IgD-negative memory B cell (primary cell): ENCODE data around the gene MTMR1. TPM values are rescaled to one million over a fixed set of nuclear protein-coding genes. Genes with fewer than 3 reads are reported as not detected.

Experiments used
- H3K27ac Mint-ChIP-seq, 3 donors: one replicate each; pipeline ENCODE4 v1.8.0; 2020 to 2022; ENCODE audit warnings: mild to moderate bottlenecking in 3 of 3, mixed read lengths in 3 of 3, moderate library complexity in 1 of 3
- H3K27me3 Mint-ChIP-seq: one replicate; pipeline ENCODE4 v1.8.0; 2021; ENCODE audit warnings: mixed read lengths
- H3K36me3 Mint-ChIP-seq: one replicate; pipeline ENCODE4 v1.8.0; 2020; ENCODE audit warnings: mild to moderate bottlenecking, mixed read lengths
- H3K4me1 Mint-ChIP-seq, 3 donors: one replicate each; pipeline ENCODE4 v1.8.0; 2020 to 2022; ENCODE audit warnings: mixed read lengths in 3 of 3, mild to moderate bottlenecking in 1 of 3
- H3K4me3 Mint-ChIP-seq, 4 donors: one replicate each; pipeline ENCODE4 v1.8.0; 2020 to 2022; ENCODE audit warnings: mild to moderate bottlenecking in 4 of 4, mixed read lengths in 4 of 4, moderate library complexity in 3 of 4
- H3K9me3 Mint-ChIP-seq, 3 donors: one replicate each; pipeline ENCODE4 v1.8.0; 2020 to 2021; ENCODE audit warnings: mixed read lengths in 3 of 3, mild to moderate bottlenecking in 1 of 3
- polyA plus RNA-seq: library from polyadenylated mRNA; unstranded; fragments of 300-500 nt; fragmentation: Illumina TruSeq; gene quantifications from one replicate; pipeline ENCODE4 v1.2.3, GENCODE V29; 2021

The MTMR1 gene
- polyA plus RNA-seq, 1 donor from 2014 or later, result 19.0 TPM

DNA sequence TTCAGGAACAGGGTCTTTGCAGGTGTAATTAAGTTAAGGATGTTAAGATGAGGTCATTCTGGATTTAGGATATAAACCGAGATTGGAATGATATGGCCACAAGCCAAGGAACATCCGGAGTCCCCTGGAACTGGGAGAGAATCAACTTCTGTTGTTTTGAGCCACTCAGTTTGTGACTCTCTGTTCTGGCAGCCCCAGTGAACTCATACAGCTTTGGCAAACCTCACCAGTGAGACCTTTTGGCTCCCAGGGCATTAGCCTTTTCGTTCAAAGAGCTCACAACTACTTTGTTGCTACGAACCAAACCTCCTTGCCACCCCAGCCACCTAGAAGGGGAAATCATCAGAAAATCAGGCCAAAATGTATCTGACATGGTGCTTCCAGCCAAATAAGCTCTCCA, 80.4 kb downstream of the MTMR1 start:
- no peak overlapping the region for H3K27ac Mint-ChIP-seq
- no peak overlapping the region for H3K4me3 Mint-ChIP-seq
- H3K27me3 Mint-ChIP-seq, result no peaks in the 10 kb centered on the region
- no peaks in the 10 kb centered on the region for H3K9me3 Mint-ChIP-seq
- H3K4me1 Mint-ChIP-seq, result peaks cover 0 to 2% (median 0%) of the 10 kb centered on the region in 3 donors
- no peaks in the 10 kb centered on the region for H3K36me3 Mint-ChIP-seq

DNA sequence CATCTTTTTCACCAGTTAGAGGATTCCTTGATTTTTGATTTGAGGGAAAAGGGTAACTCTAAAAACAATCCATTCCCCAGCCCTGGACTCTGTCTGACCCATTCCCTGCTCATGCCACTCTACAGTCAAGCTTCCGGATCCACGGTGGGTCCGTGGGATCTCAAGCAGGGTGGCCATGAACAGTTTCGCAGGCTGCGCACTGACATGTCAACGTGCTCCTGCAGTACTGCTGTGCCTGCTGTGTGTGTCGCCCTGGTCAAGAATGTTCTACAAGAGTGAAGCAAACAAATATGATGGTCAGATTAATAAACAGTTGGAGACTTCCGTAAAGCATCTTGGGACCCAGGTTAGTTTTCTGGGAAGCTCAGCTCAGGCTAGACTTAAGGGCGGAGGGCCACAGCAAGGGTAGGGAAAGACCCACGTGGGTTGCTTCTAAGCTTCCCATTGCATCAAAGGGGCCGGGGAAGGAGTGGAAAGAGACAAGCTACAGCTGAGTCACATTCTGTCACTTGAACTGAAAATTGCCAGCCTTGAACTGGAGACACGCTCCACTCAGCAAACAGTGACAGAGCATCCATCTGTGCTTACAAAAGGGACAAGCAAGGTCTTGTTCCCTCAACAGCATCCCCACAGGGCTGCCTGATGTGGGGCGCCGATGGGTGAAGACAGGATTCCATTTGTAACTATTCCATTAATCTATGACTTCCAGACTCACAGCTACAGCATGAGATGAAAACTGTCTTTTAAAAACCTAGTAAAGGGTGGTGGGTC, 81.8 kb downstream of the MTMR1 start:
- Mint-ChIP-seq H3K4me1 (peaks cover 0 to 2% (median 0%) of the 10 kb centered on the region in 3 donors), H3K27ac (no peak overlapping the region), H3K9me3 (no peaks in the 10 kb centered on the region), H3K4me3 (no peak overlapping the region), H3K36me3 (no peaks in the 10 kb centered on the region), H3K27me3 (no peaks in the 10 kb centered on the region)

DNA sequence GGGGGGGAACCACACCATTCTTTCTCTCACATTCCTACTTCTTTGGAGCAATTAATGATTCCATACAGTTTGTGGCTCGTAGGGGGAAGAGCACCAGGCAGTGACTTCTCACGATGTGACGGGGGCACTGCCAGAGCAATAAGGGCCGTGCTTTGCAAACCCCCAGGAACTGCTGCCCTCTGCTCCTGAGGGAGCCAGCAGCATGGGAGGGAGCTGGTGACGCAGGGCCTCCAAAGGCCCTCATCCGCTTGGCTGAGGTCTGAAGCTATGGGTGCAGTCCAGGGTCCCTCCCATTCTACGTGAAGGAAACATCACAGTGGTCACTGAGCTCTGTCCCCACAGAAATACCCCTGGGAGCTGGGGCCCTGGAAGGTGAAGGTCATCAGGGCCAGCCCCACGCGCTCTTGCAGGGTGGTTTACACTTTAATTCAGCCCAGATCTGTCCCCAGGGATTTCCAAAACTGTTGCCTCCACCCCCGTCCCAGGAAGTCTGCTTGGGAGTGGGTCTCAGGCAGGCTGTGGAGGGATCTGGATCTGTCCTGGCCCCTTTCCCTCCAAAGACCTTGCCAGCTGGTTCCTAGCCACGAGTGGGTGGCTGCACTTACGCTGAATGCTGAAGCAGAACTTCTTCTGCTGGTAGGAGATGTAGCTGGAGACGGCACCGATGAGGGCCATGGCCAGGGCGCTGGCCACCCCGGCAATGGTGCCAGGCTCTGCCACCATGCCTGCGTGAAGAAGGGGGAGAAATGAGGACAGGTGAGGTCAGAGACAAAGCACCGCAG, 82.6 kb downstream of the MTMR1 start:
- H3K4me1 Mint-ChIP-seq, result peaks cover 0 to 2% (median 0%) of the 10 kb centered on the region in 3 donors
- no peak overlapping the region for H3K27ac Mint-ChIP-seq
- H3K27me3 Mint-ChIP-seq, result no peaks in the 10 kb centered on the region
- H3K9me3 Mint-ChIP-seq, result no peaks in the 10 kb centered on the region
- no peaks in the 10 kb centered on the region for H3K36me3 Mint-ChIP-seq
- no peak overlapping the region for H3K4me3 Mint-ChIP-seq

DNA sequence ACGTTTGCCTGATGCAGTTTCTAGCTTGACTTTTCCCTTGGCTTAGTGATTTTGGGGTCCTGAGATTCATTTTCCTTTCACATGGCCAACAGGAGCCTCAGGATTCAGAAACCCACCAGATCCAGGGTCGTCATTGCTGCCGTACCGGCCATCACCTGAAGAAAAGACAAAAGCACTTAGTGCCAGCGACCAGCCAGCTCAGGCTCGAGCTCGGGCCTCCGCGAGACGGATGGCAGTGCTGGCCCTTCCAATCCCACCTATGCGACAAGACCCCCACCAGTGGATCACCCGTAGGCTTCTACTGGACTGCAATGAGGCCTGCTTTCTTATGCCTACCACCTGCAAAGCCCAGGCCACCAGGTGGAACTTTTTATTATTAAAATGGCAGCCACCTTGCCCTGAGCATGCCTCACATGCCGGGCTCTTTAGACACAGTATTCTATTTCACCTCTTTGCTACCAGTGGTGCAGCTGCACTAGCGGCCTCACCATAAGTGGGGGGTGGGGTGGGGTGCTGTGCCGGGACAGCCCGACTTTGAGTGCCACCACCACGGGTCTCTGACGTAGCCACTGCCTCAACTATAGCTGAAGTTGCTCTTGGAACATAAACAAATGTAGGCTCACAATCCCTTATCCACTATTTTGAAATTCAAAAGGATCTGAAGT, 84.3 kb downstream of the MTMR1 start:
- H3K9me3 Mint-ChIP-seq, result no peaks in the 10 kb centered on the region
- H3K27me3 Mint-ChIP-seq, result no peaks in the 10 kb centered on the region
- H3K36me3 Mint-ChIP-seq, result no peaks in the 10 kb centered on the region
- H3K27ac Mint-ChIP-seq, result no peak overlapping the region
- H3K4me1 Mint-ChIP-seq, result peaks cover 0 to 3% (median 0%) of the 10 kb centered on the region in 3 donors
- no peak overlapping the region for H3K4me3 Mint-ChIP-seq

DNA sequence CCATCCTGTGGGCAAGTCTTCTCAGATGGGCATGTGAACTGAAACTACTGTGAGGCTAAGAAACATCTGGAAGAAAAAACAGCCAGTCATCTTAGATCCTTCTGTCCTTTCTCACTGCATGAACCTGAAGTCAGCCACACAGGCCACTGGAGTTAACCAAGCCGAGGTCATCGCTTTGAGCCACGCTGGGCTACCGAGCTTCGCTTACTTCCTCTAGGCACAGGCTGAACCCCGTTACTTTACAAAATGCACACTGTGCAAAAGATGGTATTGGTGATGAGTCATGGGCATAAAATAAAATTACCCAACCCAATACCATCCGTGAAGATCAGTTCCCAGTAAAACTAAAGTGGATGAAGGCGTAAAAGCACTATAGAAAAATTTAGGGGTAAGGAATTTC, 86.2 kb downstream of the MTMR1 start:
- H3K27me3 Mint-ChIP-seq, result no peaks in the 10 kb centered on the region
- no peak overlapping the region for H3K27ac Mint-ChIP-seq
- H3K9me3 Mint-ChIP-seq, result no peaks in the 10 kb centered on the region
- peaks cover 0 to 3% (median 0%) of the 10 kb centered on the region in 3 donors for H3K4me1 Mint-ChIP-seq
- H3K4me3 Mint-ChIP-seq, result no peak overlapping the region
- H3K36me3 Mint-ChIP-seq, result no peaks in the 10 kb centered on the region

DNA sequence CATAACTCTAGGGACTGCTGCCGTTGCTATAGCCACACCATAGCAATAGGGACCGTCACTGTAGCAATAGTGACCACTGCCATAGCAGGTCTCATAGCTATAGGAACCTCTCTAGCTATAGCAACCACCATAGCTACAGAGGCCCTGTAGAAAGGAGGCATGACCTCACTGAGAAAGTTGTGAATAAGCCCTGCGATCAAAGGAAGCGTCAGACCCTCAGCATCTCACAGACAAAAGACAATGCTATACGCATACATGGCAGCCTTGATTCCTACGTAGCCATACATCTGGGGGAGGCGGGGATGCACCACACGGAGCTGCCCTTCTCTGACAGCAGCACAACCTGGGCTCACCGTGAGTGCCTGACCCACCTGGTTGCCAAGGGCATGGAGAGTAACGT, 88.5 kb downstream of the MTMR1 start:
- Mint-ChIP-seq H3K27me3 (no peaks in the 10 kb centered on the region), H3K9me3 (no peaks in the 10 kb centered on the region), H3K27ac (no peak overlapping the region), H3K4me1 (peaks cover 0 to 3% (median 0%) of the 10 kb centered on the region in 3 donors), H3K36me3 (no peaks in the 10 kb centered on the region), H3K4me3 (no peak overlapping the region)

DNA sequence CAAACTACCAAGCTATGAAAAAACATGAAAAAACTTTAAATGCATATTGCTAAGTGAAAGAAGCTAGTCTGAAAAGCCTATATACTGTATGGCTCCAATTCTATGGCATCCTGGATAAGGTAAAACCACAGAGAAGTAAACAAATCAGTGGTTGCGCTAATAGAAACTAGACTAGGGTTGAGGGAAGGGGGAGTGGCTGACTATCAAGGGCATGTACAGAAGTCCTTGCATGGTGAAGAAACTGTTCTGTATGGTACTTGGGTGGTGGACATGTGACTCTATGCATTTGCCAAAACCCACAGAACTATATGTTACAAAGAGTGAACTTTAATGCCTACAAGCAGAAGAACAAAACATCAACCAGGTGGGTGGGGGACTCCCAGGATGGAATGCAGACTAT, 96.8 kb downstream of the MTMR1 start:
- peaks cover 0 to 3% (median 0%) of the 10 kb centered on the region in 3 donors for H3K4me1 Mint-ChIP-seq
- no peak overlapping the region for H3K27ac Mint-ChIP-seq
- H3K27me3 Mint-ChIP-seq, result no peaks in the 10 kb centered on the region
- H3K36me3 Mint-ChIP-seq, result peaks cover 11% of the 10 kb centered on the region
- H3K4me3 Mint-ChIP-seq, result no peak overlapping the region
- peaks cover 0 to 2% (median 0%) of the 10 kb centered on the region in 3 donors for H3K9me3 Mint-ChIP-seq

DNA sequence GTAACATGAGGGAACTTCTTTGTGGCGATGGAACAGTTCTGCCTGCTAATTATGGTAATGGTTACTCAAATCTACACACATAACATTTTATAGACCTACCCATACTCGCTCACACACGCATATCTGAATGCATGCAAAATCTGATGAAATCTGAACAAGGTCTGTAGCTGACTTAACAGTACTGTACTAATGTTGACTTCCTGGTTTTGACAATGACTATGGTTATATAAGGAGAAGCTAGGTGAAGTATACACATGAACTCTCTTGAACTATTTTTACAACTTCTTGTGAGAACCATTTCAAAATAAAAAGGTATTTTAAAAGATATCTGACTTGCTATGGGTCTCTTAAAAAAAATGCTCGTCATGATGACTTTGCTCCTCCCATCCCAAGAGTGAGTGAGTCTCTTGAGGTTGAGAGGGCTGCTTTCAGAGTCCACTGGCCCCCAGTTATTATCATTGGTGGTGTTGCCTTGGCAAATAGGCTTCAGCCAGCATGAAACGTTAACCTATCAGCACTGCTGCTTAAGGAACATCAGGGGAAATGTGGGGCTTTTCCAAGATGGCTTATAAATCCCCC, 99.8 kb downstream of the MTMR1 start:
- Mint-ChIP-seq H3K27ac (no peak overlapping the region), H3K27me3 (no peaks in the 10 kb centered on the region), H3K9me3 (peaks cover 0 to 2% (median 0%) of the 10 kb centered on the region in 3 donors), H3K4me3 (no peak overlapping the region), H3K4me1 (peaks cover 0 to 6% (median 0%) of the 10 kb centered on the region in 3 donors), H3K36me3 (peaks cover 13% of the 10 kb centered on the region)

DNA sequence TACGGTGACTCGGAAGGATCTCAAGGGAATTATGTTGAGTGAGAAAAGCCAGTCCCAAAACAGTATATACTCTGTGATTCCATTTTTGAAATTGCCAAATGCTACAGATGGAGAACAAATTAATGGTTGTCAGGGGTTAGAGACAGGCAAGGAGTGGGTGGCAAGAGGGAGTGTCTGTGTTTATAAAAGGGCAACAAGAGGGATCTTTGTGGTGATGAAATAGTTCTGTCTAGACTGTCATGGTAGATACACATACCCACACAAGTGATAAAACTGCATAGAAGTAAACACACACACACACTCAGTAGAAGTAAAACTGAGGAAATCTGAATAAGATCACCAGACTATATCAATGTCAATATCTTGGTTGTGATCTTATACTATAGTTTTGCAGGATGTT, 112.5 kb downstream of the MTMR1 start:
- Mint-ChIP-seq H3K36me3 (peaks cover 15% of the 10 kb centered on the region), H3K27ac (no peak overlapping the region), H3K9me3 (peaks cover 0 to 3% (median 0%) of the 10 kb centered on the region in 3 donors), H3K4me1 (peaks cover 0 to 3% (median 0%) of the 10 kb centered on the region in 3 donors), H3K4me3 (no peak overlapping the region), H3K27me3 (no peaks in the 10 kb centered on the region)

DNA sequence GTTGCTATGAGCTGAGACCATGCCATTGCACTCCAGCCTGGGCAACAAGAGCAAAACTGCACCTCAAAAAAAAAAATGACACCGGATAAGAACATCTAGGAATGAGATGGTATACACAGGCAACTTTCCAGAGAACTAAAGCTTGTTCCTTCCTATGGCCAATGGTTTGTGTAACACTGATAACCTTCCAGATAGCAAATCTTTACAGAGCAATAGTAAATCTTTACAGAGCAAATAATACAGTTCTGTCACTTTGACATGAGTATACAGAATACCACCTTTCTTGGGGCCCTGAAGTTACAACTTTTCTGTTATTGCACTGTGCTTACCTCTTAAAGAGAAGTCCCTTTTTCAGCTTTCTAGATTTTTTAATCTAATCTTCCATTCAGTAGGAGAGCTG, 113.6 kb downstream of the MTMR1 start:
- peaks cover 15% of the 10 kb centered on the region for H3K36me3 Mint-ChIP-seq
- H3K9me3 Mint-ChIP-seq, result peaks cover 0 to 3% (median 0%) of the 10 kb centered on the region in 3 donors
- H3K4me3 Mint-ChIP-seq, result no peak overlapping the region
- H3K27me3 Mint-ChIP-seq, result no peaks in the 10 kb centered on the region
- H3K27ac Mint-ChIP-seq, result no peak overlapping the region
- peaks cover 0 to 3% (median 0%) of the 10 kb centered on the region in 3 donors for H3K4me1 Mint-ChIP-seq

DNA sequence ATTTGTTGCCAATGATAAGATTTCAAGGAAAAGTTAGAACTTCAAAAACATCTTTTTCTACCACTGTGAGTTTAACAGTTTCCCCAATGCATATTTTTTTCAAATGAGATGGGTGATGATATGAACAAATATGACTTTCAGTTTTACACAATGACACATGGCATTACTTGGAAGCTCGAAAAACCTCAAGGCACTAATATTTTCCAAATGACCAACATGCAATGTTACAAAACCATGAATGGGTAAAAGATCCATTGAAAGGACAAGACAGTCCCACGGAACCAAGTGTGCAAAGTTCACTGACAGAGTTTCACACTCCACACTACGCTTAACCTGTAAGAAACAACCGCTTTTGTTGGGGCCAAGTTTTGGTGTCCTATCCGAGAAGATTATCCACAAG, 120.7 kb downstream of the MTMR1 start:
- Mint-ChIP-seq H3K4me1 (peaks cover 0 to 9% (median 0%) of the 10 kb centered on the region in 3 donors), H3K9me3 (peaks cover 0 to 4% (median 2%) of the 10 kb centered on the region in 3 donors), H3K27ac (no peak overlapping the region), H3K4me3 (no peak overlapping the region), H3K27me3 (no peaks in the 10 kb centered on the region), H3K36me3 (peaks cover 14% of the 10 kb centered on the region)

Other genes starting within 250 kb of the MTMR1 start
- 15.0 TPM for gene MTM1, start 124.8 kb upstream of the MTMR1 start, polyA plus RNA-seq
- gene CD99L2, start 205.3 kb downstream of the MTMR1 start, polyA plus RNA-seq, result 8.9 TPM